ENCODE measurements around the gene INMT. TPM values are rescaled to one million over a fixed set of nuclear protein-coding genes. Genes with fewer than 3 reads are reported as not detected.
A peak's percentile ranks its signal among the peaks of the same experiment; 100 is the strongest.

Gene INMT
- total RNA-seq, 4 donors from 2014 or later = 3.1 to 24.8 (median 4.8) TPM

- H3K9me3 ChIP-seq = peaks cover 0 to 4% (median 0%) of the 10 kb centered on the region in 4 donors
- no peaks in the 10 kb centered on the region for H3K4me1 ChIP-seq
- no peaks in the 10 kb centered on the region for H3K36me3 ChIP-seq
- H3K4me3 ChIP-seq = no peak overlapping the region
- no peaks in the 10 kb centered on the region for H3K27me3 ChIP-seq
- TF ChIP-seq CTCF (IDR thresholded peaks at IDR 0.05) (no peak), POLR2A (IDR thresholded peaks at IDR 0.05) (no peak)
- H3K27ac ChIP-seq = no peak overlapping the region
- no peak for DNase-seq
Observed at GRCh38 chr7:30721211-30721610, 30.7 kb upstream of the INMT start.

- Histone ChIP-seq H3K4me3 (no peak overlapping the region), H3K9me3 (peaks cover 0 to 4% (median 0%) of the 10 kb centered on the region in 4 donors), H3K27ac (no peak overlapping the region), H3K27me3 (no peaks in the 10 kb centered on the region), H3K4me1 (no peaks in the 10 kb centered on the region), H3K36me3 (no peaks in the 10 kb centered on the region)
- peak in 1 of 3 donors; percentile 7 for DNase-seq
- TF ChIP-seq POLR2A (IDR thresholded peaks at IDR 0.05) (no peak), CTCF (IDR thresholded peaks at IDR 0.05) (no peak)
Observed at GRCh38 chr7:30722187-30722586, 29.7 kb upstream of the INMT start.

GRCh38 chr7:30722671-30723070 lies 29.3 kb upstream of the INMT start:
- no peak overlapping the region for H3K4me3 ChIP-seq
- no peak overlapping the region for H3K27ac ChIP-seq
- peaks cover 0 to 4% (median 0%) of the 10 kb centered on the region in 4 donors for H3K9me3 ChIP-seq
- H3K4me1 ChIP-seq = no peaks in the 10 kb centered on the region
- no peaks in the 10 kb centered on the region for H3K27me3 ChIP-seq
- TF ChIP-seq CTCF (IDR thresholded peaks at IDR 0.05) (no peak), POLR2A (IDR thresholded peaks at IDR 0.05) (no peak)
- no peaks in the 10 kb centered on the region for H3K36me3 ChIP-seq
- peak in 1 of 3 donors; percentile 7 for DNase-seq

- peak in 1 of 3 donors; percentile 19 for DNase-seq
- no peaks in the 10 kb centered on the region for H3K36me3 ChIP-seq
- no peak overlapping the region for H3K4me3 ChIP-seq
- TF ChIP-seq CTCF (IDR thresholded peaks at IDR 0.05) (no peak), POLR2A (IDR thresholded peaks at IDR 0.05) (no peak)
- no peaks in the 10 kb centered on the region for H3K27me3 ChIP-seq
- peaks cover 0 to 4% (median 0%) of the 10 kb centered on the region in 4 donors for H3K9me3 ChIP-seq
- no peak overlapping the region for H3K27ac ChIP-seq
- no peaks in the 10 kb centered on the region for H3K4me1 ChIP-seq
Observed at GRCh38 chr7:30723776-30724175, 28.2 kb upstream of the INMT start.

- Histone ChIP-seq H3K9me3 (no peaks in the 10 kb centered on the region), H3K27me3 (no peaks in the 10 kb centered on the region), H3K4me1 (no peaks in the 10 kb centered on the region), H3K4me3 (peak overlapping the region in 1 of 4 donors; percentile 9), H3K27ac (peak overlapping the region in 3 of 4 donors; percentile 33 to 43 (median 38)), H3K36me3 (no peaks in the 10 kb centered on the region)
- DNase-seq = no peak
- TF ChIP-seq POLR2A (IDR thresholded peaks at IDR 0.05) (no peak), CTCF (IDR thresholded peaks at IDR 0.05) (no peak)
Observed at GRCh38 chr7:30726296-30727006, 25.5 kb upstream of the INMT start.

Data from Peyer's patch (tissue), 4 donors.